K562 (cell line): ENCODE results near the gene URGCP. TPM values are rescaled to one million over a fixed set of nuclear protein-coding genes. Genes with fewer than 3 reads are reported as not detected.

Source experiments
- ARID2 ChIP-seq: fragments of 450-650 bp; IDR thresholded peaks from 2 replicates; pipeline ENCODE4 v1.6.1; 2017; ENCODE audit warnings: antibody characterized with exemption, mild to moderate bottlenecking
- ATF7 ChIP-seq: fragments of 450-650 bp; IDR thresholded peaks from 2 replicates; pipeline ENCODE4 v1.7.1; 2014; ENCODE audit warnings: mild to moderate bottlenecking, moderate library complexity
- CUX1 ChIP-seq: fragments of 200-800 bp; sonication (Bioruptor generic); IDR thresholded peaks from 2 replicates; pipeline ENCODE4 v1.6.1; 2016; ENCODE audit warnings: missing genetic modification characterization, missing compliant biosample characterization
- ETS2 ChIP-seq: IDR thresholded peaks from 2 replicates; pipeline ENCODE4 v1.6.1; 2016; ENCODE audit warnings: borderline replicate concordance, missing genetic modification characterization, mild to moderate bottlenecking, moderate library complexity, missing compliant biosample characterization; ENCODE audit not compliant: poor library complexity, severe bottlenecking
- HMG20A ChIP-seq: fragments of 450-650 bp; formaldehyde crosslinking; conservative IDR thresholded peaks from 2 replicates; pipeline ENCODE4 v1.4.0; 2020; ENCODE audit warnings: mild to moderate bottlenecking, mixed read lengths
- KDM1A ChIP-seq, 2 experiments: fragments of 450-650 bp; IDR thresholded peaks; 2 replicates each; pipeline ENCODE4 v1.6.1; 2016; ENCODE audit warnings: mild to moderate bottlenecking in 2 of 2
- KLF1 ChIP-seq: fragments of 450-650 bp; IDR thresholded peaks from 2 replicates; pipeline ENCODE4 v1.6.1; 2016; ENCODE audit warnings: missing genetic modification characterization, missing compliant biosample characterization
- MXD1 ChIP-seq: fragments of 250-450 bp; sonication (Bioruptor Pico); IDR thresholded peaks from 2 replicates; pipeline ENCODE4 v1.8.0; 2021; ENCODE audit warnings: borderline replicate concordance, mild to moderate bottlenecking, moderate library complexity; ENCODE audit not compliant: poor library complexity, severe bottlenecking
- NR1H2 ChIP-seq: sonication (generic); formaldehyde crosslinking; IDR thresholded peaks from 2 replicates; pipeline ENCODE4 v1.4.0; 2020; ENCODE audit warnings: mild to moderate bottlenecking, missing genetic modification reagents
- NRF1 ChIP-seq, 2 experiments: fragments of 450-650 bp; IDR thresholded peaks in 1 of 2; conservative IDR thresholded peaks in 1 of 2; 2 replicates each; pipeline ENCODE4 v1.6.1; 2014; ENCODE audit warnings: mild to moderate bottlenecking in 2 of 2
- SMARCE1 ChIP-seq: fragments of 450-650 bp; IDR thresholded peaks from 2 replicates; pipeline ENCODE4 v1.7.1; 2016; ENCODE audit warnings: mild to moderate bottlenecking
- ZNF165 ChIP-seq: fragments of 250-450 bp; sonication (Bioruptor Pico); IDR thresholded peaks from 2 replicates; pipeline ENCODE4 v1.4.0; 2020; ENCODE audit warnings: borderline replicate concordance
- polyA plus RNA-seq, 8 experiments: library from polyadenylated mRNA; depleted of rRNA in 4 of 8; stranded (reverse) in 5 of 8; unstranded in 3 of 8; fragments of >200 nt; fragmentation: Nextera tagmentation in 2 of 8; fragmentation: Illumina TruSeq in 1 of 8; extraction: Ambion mirVana in 2 of 8; extraction: Trizol in 1 of 8; gene quantifications; 2 replicates each; pipeline versions ENCODE4 v1.2.1 to v1.2.3, GENCODE V29; 2011 to 2014; ENCODE audit warnings: inconsistent platforms in 1 of 8, missing spikeins in 1 of 8
- total RNA-seq, 7 experiments: library from RNA; depleted of rRNA in 6 of 7; stranded (reverse); fragments of >200 nt in 6 of 7; fragmentation: Illumina TruSeq in 2 of 7; extraction: Trizol in 2 of 7; gene quantifications; 2 replicates each; pipeline versions ENCODE4 v1.2.1 to v1.2.3, GENCODE V29; 2011 to 2021; ENCODE audit warnings: low replicate concordance in 1 of 7
- TF ChIP-seq, protein P1 (sequence below), 2 experiments: fragments of 450-650 bp; formaldehyde crosslinking in 1 of 2; IDR thresholded peaks; 2 replicates each; pipeline versions ENCODE4 v1.4.0 to v1.6.1; 2014 to 2020; ENCODE audit warnings: mild to moderate bottlenecking in 2 of 2, borderline replicate concordance in 1 of 2, low read depth in 1 of 2

URGCP gene
- total and polyA plus RNA-seq, 9 of the 15 experiments (the other 6 are each of a cell fraction or from before 2014, with no cell fraction given) = 1.7 to 25.8 (median 12.5) TPM

DNA sequence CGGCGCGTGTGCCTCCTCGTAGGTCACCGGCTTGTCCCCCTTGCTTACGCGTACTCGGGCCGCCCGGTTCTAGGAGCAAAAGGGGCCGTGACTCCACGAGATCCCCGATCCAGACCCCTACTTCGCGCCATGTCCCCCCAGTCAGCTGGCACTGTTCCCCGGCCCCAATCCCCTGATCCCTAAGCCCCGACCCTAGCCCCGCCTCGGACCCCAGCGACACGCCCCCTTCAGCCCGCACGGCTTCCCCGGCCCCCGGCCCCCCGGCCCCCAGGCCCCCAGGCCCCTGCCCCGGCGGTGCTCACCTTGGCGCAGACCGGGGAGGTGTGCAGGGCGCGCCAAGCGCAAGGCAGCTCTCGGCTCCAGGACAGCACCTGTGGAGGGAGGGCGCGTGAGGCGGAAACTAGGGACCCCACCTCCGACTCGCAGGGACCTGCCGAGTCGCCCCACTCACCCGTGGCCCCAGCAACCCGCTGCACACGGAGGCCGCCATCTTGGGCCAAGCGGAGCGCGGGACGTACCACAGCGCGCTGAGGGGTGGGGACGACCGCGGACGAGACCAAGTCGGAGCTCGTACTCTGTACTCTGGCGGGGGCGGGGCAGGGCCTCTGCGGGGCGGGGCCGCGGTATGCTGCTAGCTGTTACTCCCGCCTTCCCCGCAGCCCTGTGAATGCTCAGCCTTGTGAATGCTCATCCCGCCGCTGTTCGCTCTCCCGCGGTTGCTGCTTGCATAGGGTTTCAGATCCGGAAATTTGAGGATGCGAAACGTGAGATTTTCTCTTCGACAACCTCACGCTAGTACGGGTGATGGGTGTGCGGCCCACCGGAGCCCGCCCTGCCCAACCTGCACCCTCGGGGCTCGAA lies 37.2 kb downstream of the URGCP start, which contains the start of gene MRPS24 (continued):
- TF ChIP-seq KLF1 (tag) (no peak), ZNF165 (CRISPR knock-in tag) (no peak), SMARCE1 (no peak), ARID2 (no peak), KDM1A (IDR thresholded peaks at IDR 0.05) (no peak), MXD1 (CRISPR knock-in tag) (peak; percentile 74), NR1H2 (CRISPR knock-in tag) (no peak), ETS2 (tag) (no peak), ATF7 (peak; percentile 98), HMG20A (no peak), NRF1 (conservative IDR thresholded peaks at IDR 0.05 in 1 of 2, IDR thresholded peaks at IDR 0.05 in 1 of 2) (peak; percentile 22 to 36; a peak in 1 of 4 replicates), CUX1 (CRISPR knock-in tag) (no peak)
- TF ChIP-seq, protein P1, sequence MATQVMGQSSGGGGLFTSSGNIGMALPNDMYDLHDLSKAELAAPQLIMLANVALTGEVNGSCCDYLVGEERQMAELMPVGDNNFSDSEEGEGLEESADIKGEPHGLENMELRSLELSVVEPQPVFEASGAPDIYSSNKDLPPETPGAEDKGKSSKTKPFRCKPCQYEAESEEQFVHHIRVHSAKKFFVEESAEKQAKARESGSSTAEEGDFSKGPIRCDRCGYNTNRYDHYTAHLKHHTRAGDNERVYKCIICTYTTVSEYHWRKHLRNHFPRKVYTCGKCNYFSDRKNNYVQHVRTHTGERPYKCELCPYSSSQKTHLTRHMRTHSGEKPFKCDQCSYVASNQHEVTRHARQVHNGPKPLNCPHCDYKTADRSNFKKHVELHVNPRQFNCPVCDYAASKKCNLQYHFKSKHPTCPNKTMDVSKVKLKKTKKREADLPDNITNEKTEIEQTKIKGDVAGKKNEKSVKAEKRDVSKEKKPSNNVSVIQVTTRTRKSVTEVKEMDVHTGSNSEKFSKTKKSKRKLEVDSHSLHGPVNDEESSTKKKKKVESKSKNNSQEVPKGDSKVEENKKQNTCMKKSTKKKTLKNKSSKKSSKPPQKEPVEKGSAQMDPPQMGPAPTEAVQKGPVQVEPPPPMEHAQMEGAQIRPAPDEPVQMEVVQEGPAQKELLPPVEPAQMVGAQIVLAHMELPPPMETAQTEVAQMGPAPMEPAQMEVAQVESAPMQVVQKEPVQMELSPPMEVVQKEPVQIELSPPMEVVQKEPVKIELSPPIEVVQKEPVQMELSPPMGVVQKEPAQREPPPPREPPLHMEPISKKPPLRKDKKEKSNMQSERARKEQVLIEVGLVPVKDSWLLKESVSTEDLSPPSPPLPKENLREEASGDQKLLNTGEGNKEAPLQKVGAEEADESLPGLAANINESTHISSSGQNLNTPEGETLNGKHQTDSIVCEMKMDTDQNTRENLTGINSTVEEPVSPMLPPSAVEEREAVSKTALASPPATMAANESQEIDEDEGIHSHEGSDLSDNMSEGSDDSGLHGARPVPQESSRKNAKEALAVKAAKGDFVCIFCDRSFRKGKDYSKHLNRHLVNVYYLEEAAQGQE (IDR thresholded peaks at IDR 0.05; ENCODE audit: borderline replicate concordance) = no peak
- TF ChIP-seq, protein P1 (CRISPR knock-in tag; IDR thresholded peaks at IDR 0.05; ENCODE audit: low read depth) = no peak
